NCI-H2029 (cell line): ENCODE data around the gene IFIT3.
A peak's percentile ranks its signal among the peaks of the same experiment; 100 is the strongest.
"Not testable (repeated sequence)": the region's sequence is repeated elsewhere in the genome, so short reads cannot be mapped to it uniquely, and the experiment has no call there.

Experiments used
- DNase-seq: peaks from one replicate; lab custom pipeline; 2025; lab: John Stamatoyannopoulos, UW

Gene IFIT3

DNA sequence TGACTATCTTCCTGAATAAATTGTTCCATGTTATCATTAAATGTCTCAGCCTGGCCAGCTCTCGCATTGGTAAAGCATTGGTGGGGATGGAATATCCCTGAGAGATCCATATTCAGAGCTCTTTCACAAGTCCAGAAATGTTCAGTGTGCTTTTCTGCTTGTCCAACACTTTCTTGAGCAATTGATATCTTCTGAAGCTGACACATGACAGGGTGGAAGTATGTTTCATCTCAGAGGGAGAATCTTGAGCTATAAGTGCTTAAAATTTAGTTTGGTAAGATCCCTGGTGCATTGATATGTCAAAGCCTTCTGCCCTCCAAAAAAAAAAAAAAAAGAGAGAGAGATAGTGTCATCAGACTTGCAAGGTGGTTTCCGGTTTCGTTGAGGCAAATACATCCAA is 7.4 kb downstream of the IFIT3 start:
- DNase-seq, result no peak

DNA sequence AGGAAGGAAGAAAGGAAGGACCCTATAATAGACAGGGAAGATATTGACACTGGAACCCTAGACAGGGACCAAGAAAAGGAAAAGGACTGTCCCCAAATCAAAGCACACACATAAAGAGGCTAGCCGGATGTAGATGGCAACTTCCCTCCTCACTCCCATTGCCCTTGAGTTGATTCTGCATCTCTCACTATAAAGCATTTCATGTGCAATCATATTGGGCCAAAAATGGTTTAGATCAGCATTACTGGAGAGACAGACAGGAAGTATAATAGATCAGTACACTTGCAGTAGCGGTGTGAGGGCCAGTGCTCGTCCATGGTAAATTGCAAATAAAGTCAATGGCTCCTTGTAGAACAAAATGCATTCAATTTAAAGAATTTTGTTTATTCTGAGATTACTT is 8.4 kb downstream of the IFIT3 start:
- no peak for DNase-seq

DNA sequence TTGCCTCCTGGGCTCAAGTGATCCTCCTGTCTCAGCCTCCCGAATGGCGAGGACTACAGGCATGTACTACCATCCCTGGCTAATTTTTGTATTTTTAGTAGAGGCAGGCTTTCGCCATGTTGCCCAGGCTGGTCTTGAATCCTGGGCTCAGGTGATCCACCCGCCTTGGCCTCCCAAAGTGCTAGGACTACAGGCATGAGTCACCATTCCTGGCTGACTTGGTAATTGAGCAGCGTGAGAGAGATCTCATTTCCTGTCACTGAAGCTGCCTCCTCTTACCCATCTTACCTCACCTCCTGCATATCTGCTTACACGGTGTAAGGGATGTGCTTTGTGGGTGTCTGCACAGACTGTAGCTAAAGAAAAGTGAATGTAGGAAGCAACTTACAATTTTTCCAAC is 9.7 kb downstream of the IFIT3 start:
- no peak for DNase-seq

DNA sequence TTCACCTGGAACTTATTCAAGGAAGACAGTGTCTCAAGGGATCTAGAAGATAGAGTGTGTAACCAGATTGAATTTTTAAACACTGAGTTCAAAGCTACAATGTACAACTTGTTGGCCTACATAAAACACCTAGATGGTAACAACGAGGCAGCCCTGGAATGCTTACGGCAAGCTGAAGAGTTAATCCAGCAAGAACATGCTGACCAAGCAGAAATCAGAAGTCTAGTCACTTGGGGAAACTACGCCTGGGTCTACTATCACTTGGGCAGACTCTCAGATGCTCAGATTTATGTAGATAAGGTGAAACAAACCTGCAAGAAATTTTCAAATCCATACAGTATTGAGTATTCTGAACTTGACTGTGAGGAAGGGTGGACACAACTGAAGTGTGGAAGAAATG is 10.9 kb downstream of the IFIT3 start:
- DNase-seq, result no peak

DNA sequence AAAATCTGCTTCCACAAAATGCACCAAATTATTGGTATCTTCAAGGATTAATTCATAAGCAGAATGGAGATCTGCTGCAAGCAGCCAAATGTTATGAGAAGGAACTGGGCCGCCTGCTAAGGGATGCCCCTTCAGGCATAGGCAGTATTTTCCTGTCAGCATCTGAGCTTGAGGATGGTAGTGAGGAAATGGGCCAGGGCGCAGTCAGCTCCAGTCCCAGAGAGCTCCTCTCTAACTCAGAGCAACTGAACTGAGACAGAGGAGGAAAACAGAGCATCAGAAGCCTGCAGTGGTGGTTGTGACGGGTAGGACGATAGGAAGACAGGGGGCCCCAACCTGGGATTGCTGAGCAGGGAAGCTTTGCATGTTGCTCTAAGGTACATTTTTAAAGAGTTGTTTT is 12.1 kb downstream of the IFIT3 start:
- DNase-seq, result no peak

DNA sequence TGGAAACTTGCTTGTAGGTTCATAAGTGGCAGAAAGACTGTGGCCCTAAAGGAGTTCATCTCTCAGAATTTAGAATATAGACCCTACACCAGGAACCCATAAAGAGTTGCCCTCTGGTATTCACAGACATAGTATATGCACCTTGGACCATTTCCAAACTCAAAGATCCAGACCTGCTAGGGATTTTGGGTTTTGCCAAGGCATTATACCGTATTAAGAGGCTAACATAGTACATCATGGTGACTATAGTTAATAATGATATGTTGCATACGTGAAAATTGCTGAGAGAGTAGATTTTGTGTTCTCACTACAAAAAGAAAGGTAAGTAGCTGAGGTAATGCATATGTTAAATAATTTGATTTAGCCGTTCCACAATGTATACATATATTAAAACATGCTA is 13.9 kb downstream of the IFIT3 start:
- DNase-seq, result no peak

DNA sequence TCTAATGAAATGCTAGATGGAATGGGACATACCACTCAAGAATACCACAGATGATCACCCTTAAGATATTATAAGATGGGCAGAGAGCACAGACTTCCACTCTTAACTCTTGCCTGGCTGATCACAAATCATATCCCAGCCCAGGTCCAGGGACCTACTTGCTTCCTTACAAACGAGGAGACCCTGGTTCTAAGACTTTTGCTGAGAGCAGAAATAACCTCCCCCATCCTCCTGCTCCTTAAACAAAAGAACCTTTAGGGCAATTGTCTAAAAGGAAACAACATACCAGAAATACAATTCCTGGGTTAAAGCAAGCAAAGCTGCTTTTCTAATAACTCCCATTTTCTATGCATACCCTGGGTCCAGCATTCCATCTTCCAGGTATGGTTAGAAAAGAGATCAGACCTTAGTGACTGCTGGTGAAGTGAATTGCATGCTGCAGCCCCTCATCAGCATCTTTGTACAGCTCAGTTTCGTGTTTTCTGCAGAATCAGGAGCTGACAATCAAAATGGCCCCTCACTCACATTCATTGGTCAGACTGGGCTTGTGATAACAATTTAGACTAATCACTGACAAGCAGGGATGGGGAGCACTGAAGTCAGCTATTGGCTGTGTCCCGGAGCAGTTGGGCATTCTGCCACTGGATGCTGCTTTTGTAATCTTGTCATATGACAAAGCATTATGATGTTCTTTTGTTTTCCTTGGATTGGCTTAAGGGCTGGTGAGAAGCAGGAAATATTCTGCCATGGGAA is 14.6 kb downstream of the IFIT3 start:
- DNase-seq, result no peak

DNA sequence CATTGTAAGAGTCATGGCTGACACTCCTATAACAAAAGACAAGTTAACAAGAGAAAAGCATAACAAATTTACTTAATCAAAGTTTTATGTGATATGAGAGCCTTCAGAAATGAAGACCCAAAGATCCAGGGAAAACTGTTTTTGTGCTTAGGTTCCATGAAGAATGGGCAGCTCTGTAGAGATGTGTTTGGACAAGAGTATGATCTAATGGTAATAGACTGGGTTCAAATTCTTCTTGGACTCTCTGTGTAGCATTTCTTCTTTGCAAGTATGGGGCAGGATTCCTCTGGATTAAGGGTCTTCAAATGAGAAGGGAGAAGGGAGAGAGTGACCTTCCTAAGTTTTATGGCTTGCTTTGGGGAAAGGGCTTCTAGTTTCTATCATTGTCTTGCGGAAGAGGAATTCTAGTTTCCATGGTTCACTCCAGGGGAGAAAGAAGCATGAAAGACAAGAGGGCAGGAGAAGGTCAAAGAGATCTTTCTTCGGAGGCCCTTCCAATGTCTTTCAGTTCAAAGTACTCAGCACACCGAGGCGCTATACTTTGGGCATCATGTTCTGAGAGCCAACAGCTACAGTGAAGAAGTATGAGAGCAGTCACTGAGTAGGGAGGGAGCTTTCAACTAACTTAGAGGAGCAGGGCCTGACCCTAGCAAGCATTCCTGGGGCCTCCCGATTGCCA is 15.4 kb downstream of the IFIT3 start:
- DNase-seq, result no peak

DNA sequence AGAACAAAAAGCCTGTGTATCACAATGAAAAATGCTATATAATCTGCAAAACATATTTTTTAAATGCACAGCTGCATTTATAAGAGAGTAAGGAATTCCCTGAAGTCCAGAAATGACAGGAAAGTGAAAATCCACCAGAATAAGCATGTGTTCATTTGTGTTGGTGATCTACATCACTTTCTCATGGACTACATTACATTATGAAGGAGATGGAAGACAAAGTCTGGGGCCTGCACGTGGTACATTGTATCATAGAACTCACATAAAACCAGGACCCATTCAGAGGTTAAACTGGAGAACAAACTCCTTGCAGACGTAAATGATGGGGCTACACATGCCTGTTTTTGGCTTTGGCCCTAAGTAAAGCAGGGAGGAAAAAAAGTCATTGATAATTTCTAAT is 16.4 kb downstream of the IFIT3 start:
- DNase-seq, result no peak

DNA sequence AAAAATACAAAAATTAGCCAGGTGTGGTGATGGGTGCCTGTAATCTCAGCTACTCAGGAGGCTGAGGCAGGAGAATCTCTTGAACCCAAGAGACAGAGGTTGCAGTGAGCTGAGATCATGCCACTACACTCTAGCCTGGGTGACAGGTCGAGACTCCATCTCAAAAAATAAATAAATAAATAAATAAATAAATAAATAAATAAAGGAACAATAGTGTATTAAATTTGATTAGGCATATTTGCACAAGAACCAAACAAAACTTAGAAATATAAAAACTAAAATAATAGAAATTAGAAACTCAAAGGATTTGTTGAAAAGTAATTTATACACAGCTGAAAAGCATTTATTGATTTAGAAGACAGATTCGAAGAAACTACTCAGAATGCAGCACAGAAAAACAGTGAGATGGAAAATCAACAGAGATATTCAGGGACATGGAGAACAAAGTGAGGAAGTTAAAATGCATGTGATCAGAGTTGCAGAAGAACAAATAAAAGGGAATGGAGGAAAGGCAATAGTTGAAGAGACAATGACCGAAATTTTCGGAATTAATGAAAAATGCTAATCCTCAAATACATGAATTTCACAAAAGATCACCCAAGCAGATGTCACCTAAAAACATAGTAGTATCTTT is 17.7 kb downstream of the IFIT3 start:
- no peak for DNase-seq

DNA sequence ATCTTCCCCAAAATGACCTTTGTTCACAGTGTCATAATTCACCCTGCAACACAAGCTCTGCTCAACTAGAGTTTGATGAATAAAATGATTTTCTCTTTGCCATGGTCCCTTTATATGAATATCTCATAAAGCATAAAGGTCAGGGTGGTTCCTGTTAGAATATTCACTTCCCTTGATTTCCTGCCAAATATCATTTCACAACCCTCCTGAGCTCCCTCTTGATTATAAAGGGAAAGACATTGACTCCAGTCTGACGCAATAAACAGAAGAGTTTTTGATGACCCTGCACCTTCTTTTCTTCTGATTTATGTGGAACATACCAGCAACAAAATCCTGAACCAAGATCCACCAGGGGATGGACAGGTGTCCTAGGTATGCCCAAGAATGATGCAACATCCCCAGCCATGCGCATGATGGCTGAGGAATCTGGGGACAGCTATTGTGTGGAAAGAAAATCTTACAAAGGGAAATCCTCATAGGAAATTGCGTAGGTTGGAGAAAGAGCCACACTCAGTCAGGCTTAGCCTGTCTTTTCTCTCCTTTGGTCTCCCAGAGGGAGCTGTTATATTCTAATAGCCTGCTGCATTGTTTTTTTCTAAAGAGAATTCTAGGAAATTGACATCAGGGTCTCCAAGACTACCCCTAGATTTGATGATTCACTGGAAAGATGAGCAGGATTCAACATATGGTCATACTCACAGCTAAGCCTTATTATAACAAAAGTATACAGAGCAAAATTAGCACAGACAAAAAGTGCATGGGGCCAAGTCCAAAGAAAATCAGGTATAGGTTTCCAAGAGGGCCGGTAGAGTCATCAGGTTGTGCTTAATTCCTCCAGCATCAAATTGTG is 18.8 kb downstream of the IFIT3 start:
- DNase-seq, result peak; percentile 8

DNA sequence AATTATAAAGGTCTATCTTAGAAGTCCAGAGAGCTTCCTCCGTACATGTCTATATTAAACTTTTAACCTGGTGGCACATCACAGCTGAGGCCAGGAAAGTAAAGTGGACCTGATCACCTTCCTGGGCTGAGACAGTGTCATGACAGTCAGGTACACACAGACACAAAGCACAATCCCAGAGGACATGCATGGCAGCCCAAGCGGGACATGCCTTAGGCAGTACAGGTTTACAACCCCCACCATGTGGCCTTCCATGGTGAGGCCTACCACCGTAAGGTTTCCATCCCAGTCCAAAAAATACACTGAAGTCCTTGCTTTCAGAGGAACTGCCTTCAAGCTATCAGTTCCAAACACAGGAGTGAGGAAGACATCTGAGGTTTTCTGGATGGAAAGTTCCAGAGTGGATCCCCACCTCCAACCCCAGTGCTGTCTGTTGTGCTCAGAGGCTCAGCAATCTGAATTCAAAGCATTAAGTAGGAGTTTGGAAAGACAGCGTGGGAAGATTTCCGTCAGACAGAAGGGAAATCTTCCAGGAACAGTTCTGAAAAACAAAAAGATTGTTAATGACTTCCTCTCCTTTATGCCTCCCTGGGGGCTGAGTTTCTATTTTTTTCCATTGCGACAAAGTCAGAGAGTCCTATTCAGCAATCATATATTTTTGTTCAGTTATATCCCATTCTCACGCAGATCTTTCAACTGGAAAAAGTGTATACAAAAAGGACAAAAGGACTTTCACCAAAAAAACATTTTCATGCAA is 20.1 kb downstream of the IFIT3 start:
- DNase-seq, result no peak

DNA sequence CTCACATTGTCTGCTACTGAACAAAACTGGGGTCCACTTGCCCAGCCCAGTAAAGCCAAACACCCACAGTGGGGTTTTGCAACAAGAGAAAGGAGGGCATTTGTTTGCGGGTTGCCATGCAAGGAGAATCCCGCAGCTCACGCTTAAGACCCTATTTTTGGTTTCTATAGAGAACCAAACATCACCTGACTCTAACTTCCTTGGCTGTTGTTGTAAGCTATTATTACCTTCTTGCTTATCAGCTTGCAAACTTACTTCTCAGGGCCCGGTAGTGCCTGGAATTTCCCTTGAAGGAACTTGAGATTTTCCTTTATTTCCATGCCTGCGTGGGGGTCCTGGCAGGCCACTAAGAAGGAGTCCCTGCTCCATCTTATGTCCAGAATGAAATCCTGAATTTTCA is 20.7 kb downstream of the IFIT3 start:
- DNase-seq, result no peak

DNA sequence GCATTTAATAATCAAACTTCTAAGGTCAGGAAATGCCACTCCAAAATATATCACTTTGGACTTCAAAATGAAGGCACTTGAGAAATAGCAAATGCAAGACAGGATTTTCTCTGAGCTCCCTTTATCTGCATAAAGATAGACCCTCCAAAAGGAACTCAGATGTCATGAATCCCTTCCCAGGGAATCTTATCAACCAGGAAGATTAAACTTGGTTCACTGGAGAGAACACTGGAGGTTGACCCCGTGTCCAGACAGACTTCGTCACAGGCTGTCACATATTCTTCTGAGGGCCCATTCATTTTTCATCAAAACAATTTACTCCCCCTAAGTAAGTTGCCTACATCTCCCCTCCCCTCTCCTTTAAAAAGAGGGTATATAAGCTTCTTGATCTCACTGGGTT is 21.2 kb downstream of the IFIT3 start:
- no peak for DNase-seq

DNA sequence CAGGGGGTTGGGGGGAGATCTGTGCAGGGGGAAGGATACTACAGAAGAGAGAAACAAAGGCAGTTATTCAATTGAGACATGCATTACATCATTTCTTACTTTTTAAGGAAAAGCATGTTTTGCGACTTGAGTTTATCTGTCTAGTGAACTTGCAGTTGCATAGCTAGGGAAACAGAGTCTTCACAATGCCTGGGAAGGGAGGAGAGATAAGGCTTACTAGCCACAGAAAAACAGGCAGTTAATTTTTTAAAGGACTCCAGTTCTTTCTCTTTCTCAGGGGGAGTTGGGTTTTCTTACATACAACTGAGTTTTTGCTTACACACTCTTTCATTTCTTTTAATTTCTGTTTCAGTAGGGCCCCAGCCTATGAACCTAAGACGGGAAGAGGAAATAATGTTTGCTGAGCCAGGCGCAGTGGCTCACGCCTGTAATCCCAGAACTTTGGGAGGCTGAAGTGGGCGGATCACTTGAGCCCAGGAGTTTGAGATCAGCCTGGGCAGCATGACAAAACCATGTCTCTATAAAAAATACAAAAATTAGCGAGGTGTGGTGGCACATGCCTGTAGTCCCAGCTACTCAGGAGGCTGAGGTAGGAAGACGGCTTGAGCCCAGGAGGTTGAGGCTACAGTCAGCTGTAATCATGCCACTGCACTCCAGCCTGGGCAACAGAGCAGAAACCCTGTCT is 23.0 kb downstream of the IFIT3 start:
- not testable (repeated sequence) for DNase-seq

DNA sequence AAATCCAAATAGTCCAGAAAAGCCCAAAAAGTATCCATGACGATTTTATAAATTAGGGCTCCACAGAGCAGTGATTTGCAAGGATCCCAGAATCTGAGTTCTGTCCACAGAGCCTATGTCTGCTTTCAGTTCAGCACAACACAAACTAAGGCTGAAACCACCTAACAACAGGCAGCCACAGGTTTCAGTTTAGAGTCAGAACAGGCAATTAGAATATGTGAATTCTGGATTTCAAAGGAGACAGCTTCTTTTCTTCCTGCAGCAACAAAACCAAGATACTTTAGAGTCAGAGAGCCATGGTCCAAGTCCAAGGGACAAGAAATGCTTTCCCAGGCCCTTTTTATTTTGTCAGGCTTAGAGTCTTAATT is 23.6 kb downstream of the IFIT3 start:
- no peak for DNase-seq

DNA sequence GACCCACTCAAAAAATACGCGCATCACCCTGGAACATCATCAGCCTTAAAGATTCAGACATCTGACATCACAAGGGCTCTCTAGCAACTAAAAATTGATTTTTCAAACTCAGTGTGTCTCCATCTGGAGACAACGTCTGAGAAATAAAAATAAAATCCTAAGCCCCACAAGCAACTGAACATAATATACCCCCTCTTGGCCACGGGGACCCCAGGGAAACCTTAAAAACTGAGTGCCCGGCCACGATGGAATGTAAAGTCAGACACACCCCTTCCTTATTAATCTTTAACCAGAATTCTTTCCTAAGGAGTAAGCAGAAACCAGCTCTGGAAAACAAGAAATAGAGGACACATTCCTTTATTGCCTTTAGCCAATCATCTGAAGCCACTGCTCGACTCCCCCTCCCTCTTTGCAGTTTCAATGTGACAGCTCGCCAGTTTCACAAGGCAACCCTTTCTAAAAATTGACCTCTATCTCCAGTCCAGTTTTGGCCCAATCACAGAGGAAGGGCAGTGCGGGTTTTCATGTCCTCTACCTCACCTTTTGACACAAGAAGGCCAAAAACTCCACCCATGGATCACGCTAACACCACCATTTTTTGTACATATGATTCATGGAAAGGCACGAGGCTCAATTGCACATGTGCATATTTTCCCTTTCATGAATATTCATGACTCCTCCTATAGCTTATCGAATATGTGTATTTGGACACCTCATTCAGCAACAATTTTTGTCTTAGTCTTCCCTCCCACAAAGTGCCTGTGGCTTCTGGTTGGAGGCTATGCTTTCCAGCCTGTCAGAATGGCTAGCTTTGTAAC is 24.2 kb downstream of the IFIT3 start:
- no peak for DNase-seq

DNA sequence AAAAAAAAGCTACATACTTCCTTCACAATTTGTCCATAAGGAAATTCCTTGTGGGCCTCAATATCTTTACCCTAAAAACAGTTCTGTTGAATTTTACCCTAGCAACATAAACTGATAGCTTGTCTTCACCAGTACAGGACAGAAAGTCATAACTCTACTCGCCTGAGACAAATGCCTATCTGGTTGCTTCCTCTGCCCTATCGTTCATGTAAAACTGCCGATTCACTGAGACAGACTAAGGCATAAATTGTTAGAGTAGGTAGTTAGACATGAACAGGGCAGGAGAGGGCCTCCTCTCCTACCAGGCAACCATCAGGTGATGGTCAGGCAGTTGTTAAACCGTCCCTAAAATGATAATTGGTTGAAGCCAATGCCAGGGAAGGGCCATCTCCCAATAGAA is 25.0 kb downstream of the IFIT3 start:
- DNase-seq, result no peak

DNA sequence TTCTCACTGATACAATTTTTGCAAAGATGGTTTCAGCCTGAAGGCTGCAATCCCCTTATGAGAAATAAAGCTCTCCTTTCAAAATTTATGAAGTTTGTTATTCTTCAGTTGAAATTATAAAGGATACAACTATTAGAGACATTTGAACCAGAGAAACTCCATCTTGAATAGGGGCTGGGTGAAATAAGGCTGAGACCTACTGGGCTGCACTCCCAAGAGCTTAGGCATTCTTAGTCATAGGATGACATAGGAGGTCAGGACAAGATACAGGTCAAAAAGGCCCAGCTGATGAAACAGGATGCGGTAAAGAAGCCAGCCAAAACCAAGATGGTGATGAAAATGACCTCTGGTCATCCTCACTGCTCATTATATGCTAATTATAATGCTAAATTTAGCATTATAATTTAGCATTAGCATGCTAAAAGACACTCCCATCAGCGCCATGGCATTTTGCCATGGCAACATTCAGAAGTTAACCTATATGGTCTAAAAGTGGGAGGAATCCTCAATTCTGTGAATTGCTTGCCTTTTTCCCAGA is 27.7 kb downstream of the IFIT3 start:
- DNase-seq, result no peak

DNA sequence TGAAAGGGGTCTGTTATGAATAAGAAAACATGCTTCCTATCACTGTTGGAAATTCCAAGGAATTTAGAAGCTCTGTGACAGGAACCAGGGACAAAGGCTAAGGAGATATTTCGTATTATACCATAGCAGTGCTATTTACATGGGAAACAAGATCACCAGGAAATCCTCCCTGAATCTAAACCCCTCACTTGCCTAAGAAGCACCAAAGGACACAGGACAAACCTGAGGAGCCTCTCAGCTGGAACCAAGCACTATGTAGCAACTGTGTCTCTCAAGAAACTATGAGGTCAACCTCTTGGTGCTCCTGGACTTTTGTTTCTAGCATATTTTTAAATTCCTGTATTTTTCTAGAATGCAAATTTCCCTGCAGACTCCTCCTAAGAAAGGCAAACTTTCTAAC is 29.3 kb downstream of the IFIT3 start:
- DNase-seq, result no peak
